GM21723 (cell line): ENCODE measurements around the gene EMX1.

Experiments
- ATAC-seq: cut with Tn5 transposase; IDR thresholded peaks from one replicate; pipeline ENCODE4 v1.9.1; 2021; ENCODE audit warnings: mild to moderate bottlenecking, moderate library complexity; ENCODE audit not compliant: unreplicated experiment

The EMX1 gene

DNA sequence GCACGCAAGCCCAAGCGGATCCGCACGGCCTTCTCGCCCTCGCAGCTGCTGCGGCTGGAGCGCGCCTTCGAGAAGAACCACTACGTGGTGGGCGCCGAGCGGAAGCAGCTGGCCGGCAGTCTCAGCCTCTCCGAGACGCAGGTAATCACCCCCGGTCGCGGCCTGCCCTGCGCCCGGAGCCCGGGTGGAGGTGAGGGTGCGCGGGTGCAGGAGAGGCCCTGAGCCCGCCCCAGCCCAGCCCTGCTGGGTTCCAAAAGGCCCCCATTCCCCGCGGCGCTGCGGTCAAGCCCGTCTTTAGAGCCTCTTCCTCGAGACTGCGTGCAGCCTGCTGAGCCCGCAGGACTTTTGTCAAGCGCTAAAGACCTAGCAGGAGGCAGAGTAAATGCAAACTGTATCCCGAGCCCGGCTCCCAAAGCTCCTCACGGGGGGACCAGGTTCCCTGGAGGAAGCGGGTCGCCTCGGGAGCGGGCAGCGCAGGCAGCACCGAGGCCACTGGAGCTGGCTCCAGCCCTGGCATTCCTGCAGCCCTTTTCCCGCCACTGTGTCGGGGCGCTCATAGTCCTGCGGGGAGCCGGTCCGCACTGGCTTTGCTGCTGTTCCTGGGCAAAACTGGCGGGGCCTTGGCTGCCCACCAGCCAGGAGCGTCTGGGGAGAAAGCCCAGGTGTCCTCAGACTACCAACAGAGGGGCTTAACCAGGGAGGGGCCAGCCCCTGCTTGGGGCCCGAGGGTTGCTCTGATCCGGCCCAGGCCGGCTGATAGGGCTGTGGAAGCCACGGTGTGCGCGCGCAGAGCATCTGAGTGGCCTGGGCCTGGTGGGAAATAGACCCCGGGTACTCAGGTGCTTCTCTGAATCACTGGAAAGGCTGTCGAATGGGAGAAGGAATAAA lies 7.3 kb downstream of the EMX1 start:
- peak; percentile 58 for ATAC-seq

DNA sequence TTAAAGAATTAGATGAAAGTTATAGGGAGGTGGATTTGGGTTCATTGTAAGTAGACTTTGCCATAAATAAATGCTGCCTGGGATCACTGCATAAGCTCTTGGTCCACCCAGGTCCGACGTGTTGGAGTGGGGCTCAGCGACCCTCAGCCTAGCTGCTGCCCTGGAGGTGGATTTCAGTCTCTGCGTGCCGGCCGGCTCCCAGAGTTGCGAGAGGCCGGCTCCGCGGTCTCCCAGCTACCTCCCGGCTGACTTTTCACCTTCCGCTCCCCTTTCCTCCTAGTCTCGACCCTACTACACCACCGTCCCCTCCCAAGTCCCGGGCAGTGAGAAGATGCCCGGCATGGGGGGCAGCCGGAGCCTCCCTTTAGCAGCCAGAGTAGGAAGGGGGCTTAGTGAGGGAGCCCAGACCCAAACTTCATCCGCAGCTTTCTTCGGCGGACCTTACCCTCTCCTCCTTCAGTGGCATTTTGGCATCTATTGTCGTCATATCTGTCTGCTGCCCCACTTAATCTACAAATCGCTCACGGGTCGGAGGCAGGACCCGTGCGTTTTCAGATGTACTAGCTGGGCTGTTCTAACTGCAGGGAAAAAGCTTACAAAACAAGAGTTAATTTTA lies 8.1 kb downstream of the EMX1 start:
- no peak for ATAC-seq

GRCh38 chr2:72926368-72926767 lies 9.0 kb downstream of the EMX1 start:
- no peak for ATAC-seq

GRCh38 chr2:72926811-72927465 lies 9.6 kb downstream of the EMX1 start:
- ATAC-seq: no peak

DNA sequence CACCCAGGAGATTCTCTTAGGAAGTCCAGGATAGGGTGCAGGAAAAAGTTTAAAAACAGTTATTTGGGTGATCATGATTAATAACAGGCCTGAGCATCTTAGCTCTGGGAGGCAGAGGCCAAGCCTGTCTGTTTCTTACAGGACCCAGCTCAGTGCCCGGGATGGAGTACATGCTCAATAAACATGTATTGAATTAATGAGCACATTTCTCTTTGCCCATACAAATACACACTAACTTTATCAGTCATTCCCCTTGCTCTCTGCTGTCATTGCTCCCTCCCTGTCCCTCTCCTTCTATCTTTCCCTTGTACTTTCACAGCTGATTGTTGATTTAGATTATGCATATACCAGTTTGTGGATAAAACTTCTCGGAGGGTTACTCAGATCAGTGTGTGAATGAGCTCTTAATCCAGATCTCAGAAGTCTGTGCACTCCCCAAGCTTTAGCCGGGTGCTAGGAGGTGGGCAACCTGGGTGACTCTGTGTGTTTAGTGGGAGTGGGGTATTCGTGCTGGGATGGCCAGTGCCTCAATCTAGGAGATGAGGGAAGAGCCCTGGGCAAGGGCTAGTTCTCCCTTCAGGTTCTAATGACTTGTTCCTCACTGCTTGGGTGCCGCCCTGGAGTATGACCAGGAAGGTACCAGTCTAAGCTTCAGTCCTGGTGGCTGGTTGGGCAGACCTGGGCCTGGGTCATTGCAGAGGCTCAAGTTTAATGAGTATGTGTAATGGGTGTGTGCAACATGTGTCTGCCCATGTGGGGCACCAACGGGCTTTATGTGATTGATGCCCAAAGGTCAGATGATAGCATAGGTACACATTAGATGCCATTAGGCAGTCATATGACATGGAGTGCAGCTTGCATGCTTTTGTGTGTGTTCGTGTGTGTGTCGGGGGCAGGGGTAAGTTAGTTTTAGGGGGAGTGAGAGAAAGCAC lies 10.6 kb downstream of the EMX1 start:
- no peak for ATAC-seq

DNA sequence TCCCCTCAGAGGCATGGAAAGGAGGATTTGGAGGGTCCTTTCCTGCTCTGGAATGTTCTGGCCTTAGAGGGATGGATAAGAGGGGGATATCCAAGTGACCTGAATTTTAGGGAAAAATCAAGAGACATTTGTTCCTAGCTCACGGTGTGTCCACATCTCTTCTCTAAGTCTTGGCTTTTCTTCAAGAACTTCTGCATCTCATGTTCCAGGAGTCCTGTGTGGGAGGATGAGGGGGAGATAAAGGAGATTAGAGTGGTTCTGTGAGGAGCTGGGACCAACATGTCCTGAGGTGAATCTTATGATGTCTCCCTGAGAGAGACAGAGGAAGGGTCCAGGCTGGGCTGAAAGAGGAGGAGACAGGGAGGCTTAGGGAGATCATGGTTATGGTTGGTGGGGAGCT lies 11.7 kb downstream of the EMX1 start:
- no peak for ATAC-seq

GRCh38 chr2:72931280-72931910 lies 14.1 kb downstream of the EMX1 start:
- no peak for ATAC-seq

DNA sequence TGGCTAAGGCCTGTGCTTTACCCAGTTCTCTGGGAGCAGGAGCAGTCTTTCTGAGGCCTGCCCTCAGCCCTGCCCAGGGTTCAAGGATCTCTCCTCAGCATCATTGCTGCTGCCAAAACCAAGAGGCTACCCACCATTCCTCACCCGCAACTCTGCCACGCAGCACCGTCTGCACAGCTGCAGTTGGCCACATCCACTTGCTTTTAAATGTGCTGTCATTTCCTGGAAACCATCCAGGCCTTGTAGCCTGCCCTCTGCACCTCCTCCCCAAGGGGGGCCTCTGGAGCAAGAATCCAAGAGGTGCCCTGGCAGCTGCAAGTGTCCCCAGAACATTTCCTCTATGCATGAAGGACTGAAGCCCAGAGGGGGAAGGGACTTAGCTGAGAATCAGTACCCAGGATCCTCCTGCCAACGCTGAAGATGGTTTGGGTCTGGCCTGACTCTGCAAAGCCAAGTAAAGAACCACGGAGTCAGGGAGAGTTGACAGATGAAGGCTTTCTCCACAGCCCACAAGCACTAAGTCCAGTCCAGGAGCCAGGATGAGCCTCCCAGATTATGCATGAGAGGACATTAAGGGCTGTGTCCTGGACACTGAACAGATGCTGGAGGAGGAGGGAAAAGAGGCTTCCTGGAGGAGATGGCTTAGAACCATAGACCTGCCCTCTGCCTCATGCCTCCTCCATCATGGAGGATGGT lies 14.9 kb downstream of the EMX1 start:
- no peak for ATAC-seq

GRCh38 chr2:72932805-72933204 lies 15.5 kb downstream of the EMX1 start:
- no peak for ATAC-seq

DNA sequence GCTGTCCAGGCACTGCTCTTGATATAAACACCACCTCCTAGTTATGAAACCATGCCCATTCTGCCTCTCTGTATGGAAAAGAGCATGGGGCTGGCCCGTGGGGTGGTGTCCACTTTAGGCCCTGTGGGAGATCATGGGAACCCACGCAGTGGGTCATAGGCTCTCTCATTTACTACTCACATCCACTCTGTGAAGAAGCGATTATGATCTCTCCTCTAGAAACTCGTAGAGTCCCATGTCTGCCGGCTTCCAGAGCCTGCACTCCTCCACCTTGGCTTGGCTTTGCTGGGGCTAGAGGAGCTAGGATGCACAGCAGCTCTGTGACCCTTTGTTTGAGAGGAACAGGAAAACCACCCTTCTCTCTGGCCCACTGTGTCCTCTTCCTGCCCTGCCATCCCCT lies 15.9 kb downstream of the EMX1 start:
- no peak for ATAC-seq

DNA sequence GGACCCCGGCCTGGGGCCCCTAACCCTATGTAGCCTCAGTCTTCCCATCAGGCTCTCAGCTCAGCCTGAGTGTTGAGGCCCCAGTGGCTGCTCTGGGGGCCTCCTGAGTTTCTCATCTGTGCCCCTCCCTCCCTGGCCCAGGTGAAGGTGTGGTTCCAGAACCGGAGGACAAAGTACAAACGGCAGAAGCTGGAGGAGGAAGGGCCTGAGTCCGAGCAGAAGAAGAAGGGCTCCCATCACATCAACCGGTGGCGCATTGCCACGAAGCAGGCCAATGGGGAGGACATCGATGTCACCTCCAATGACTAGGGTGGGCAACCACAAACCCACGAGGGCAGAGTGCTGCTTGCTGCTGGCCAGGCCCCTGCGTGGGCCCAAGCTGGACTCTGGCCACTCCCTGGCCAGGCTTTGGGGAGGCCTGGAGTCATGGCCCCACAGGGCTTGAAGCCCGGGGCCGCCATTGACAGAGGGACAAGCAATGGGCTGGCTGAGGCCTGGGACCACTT lies 16.4 kb downstream of the EMX1 start:
- no peak for ATAC-seq

DNA sequence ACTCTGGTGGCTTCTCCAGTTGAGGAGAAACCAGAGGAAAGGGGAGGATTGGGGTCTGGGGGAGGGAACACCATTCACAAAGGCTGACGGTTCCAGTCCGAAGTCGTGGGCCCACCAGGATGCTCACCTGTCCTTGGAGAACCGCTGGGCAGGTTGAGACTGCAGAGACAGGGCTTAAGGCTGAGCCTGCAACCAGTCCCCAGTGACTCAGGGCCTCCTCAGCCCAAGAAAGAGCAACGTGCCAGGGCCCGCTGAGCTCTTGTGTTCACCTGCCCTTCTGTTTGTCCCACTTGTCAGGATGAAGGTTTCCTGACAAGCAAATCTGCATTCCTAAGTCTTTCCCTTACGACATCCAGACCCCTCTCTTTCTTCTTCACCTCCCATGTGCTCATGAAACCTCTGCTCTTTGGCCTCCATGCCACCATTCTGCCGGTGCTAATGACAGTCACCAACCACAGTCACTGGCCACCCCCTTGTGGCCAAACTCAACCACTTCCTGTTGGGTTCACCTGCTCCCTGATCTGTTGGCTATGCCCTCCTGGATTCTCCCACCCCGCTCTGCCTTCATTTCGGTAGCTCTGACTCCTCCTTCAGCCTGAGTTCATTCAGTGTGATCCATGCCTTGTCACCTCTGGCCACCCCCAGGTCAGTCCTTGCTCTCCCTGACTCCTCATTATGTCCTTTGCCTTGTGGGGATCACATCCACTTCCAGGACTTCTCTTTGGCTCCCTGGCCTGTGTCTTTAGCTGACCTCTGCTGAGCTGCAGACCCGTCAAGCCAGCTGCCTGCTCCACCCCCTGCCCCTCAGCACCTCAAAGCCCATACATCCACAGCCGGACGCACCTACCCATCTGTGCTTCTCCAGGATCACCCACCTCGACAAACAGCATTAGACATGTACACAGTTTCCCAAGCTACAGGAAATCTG lies 17.6 kb downstream of the EMX1 start:
- ATAC-seq: peak; percentile 56

GRCh38 chr2:72935611-72935957 lies 18.3 kb downstream of the EMX1 start:
- ATAC-seq: no peak

DNA sequence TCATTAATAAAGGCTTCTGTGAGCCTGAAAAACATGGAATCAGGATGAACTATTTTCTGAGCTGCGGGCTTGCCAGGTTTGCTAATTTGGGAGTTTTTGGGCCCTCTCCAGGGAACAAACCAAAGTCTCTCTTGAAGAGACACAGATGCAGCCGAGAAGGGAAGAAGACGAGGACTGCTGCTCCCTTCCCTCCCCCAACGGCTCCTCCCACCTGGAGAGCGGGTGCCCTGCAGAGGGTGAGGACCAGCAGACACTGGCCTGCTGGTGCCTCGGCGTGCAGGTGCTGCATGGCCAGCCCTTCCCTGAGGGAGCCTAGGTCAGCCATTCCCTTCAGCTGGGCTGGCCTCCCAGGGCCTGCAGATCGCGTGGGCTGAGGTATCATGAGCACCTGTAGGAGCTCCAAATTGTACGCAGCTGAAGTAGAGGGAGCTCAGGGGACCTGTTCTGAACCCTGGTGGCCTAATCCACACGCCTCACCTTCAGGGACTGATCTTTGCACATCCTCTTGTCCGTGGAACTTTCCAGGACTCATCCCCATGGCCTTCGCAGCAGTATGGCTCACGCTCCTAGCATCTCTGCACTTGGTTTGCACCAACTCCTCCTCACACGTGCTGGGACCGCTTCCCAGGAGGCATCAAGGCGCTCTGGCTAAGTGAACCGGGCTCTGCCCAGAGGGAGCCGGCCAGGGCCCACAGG lies 19.5 kb downstream of the EMX1 start:
- no peak for ATAC-seq

- ATAC-seq: no peak
Measured at GRCh38 chr2:72937356-72937669, 20.0 kb downstream of the EMX1 start.

DNA sequence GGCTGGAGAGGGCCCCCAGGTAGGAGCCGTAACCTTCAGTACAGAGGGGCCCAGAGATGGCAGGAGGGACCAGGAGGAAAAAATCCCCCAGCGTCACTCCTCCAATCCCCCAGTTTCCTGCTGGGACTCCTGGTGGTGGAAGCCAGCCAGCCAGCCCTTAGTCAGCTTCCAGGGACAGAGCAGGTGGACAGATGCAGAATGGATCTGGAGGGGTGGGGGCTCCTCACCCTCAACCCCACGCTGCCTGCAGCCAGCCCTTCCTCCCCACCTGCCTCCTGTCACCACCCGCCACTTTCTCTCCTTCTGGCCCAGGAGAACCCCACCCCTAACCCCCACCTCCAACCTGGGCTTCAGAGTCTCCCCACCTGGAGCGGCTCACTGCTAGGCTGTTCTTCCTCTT lies 21.1 kb downstream of the EMX1 start:
- no peak for ATAC-seq

GRCh38 chr2:72940361-72940760 lies 23.0 kb downstream of the EMX1 start:
- no peak for ATAC-seq

GRCh38 chr2:72940786-72941185 lies 23.5 kb downstream of the EMX1 start:
- no peak for ATAC-seq
